Ramos (cell line): ENCODE results near the gene ALG5.

Experiments
- in situ Hi-C: fragments of 300-500 bp; cut with MboI; formaldehyde crosslinking; loops from one replicate; pipeline ENCODE4 v1.14.3; 2022; ENCODE audit warnings: low sequenced_read_pairs; ENCODE audit not compliant: unreplicated experiment

Gene ALG5

DNA sequence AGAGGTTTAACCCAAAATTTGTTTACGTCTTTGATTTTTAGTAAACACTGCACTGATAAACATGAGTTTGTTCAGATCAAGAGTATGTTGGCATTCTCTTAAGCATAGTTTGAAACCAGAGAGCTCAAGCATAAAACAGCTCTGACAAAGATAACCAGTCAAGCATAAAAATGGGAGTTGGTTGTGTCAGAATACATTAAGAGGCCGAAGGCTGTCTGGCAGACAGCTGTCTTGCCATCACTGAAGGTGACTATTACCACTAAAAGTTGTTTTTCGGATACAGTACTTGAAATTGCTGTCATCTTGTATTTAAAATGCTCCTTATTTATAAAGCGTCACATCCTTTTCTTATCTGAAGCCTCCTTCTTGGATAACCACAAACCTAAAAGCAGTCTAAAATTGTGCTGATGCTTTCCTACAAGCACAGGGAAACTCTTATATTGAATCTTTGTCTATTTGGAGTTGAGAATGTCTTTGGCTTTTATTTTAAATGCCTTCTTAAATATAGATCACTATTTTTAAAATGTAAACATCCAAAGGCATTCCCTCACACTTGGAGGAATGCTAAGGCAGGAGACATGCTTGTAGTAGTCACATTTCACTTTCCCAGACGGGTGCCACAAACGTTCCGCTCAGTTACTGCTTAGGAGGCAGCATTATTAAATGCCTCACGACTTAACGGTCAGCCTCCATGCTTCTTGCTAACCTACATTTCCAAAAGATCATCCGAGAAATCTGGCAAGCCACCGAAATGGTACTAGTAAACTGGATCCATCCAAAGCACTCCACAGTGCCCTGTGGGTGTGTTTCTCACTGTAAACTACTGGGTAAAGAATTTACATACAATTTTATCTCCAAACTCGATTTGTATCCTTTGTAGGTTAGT, 80.7 kb downstream of the ALG5 start:
- in situ Hi-C loops = no loop called here

DNA sequence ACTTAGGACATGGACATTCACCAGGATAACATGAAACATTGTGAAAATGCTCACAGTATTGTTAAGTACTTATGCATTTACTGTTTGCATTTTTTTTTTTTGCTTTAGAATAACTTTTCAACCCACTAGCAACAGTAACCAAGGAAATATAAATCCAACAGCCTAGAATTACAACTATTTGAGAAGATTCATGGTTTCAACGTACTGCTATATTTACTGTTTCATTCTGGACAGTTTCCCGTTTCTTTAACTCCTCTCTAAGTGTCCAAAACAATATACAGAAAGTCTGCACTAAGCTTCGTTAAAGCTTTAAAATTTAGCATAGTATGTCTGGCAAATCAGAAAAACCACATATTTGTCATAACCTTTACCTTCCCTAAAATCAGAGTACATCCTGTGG, 81.8 kb downstream of the ALG5 start:
- in situ Hi-C loops = no loop called here

DNA sequence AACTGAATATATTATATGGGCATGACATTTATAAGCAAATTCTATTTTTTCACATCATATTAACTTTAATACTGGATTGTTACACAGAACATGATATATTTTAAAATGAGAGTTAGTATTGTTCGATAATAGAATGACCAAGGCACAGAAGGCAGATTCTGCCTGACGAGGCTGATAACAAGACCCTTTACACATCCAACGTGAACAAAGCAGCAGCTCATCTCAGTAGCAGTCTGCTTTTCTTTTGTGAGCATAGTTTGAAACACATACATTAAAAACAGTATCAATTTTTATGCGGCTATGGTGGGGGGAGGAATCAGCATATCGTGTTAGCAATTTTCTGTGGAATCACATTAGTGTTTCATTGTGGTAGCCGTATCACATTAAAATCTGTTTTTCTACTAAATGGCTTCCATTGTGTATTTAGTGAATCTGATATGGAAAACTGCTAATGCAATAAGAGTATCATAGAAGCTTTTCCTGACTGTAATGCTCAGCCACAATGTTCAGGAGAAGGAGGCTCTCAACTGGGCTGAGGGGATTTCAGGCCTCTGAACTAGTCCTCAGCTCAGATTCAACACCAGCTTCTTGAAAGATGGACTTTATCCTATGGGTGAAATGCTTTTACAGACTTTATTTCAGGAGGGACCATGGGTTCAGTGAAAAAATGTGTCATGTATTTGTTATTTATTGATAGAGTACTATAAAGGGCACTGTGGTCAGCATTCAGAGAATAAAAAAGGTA, 83.1 kb downstream of the ALG5 start:
- in situ Hi-C loops = no loop called here

DNA sequence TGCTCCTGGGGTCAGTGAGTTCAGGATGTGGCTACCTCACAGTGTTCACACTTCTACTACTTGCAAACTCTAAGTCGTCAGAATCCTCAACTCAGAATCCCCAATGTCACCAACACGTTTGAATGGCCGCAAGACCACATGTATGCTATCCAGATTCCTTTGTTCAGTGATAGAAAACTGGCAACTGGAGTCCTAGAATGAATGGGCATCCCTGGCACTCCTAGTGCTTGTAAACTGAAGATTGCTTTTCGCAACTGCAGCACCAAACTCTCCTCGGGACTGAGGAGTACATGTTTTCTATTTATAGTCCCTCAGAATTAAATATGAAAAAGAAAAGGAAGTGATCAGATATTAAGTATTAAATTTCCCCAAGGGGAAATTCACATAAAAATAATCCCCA, 84.0 kb downstream of the ALG5 start:
- in situ Hi-C loops = no loop called here

DNA sequence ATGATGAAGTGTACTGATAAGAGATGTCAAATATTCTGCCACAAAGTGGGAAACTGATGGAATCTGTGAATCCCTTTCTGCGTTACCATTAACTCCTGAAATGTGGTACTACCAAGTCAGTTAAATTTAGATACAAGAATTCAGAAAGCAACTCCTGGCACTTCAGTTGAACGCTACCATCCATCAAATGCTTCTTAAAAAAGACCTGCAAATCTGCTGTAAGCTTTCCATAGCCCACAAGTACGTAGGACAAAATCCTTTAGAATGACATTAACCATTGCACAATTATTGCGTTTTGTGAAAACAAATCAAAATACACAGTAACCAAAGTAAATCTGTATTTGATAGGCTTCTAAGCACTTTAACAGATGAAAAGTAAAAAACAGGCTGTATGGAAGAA, 84.5 kb downstream of the ALG5 start:
- in situ Hi-C loops = no loop called here

DNA sequence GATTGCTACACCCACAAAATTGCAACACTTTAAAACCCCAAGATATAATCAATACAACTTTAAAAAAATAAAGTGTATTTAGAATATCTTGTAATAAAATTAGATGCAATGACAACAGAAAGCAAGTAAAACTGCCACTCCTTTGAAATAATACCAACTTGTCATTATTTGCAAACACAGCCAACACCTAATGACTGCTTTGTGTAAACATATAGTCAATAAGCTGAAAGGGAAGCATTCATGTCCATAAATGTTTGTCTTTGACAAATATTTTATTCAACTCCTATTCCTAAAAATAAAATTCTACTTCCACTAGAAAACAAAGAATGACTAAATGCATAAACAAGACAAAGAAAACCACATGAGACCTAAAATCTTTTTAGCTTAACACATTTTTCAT, 85.7 kb downstream of the ALG5 start:
- in situ Hi-C loops = no loop called here

DNA sequence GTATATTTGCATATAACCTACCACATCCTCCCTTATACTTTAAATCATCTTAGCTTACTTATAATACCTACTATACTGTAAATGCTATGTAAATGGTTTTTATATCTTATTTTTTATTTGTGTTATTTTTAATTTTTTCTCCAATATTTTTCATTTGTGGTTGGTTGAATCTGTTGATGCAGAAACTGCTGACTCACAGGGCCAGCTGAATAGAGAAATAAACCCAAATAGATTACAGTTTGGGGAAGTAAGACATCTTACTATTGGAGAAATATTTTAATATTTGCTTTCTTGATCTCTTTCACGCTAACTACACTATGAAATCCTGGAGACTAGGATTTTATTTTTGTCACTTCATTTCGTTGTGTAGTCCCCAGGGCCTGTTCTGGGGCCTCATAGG, 86.2 kb downstream of the ALG5 start:
- in situ Hi-C loops = no loop called here

DNA sequence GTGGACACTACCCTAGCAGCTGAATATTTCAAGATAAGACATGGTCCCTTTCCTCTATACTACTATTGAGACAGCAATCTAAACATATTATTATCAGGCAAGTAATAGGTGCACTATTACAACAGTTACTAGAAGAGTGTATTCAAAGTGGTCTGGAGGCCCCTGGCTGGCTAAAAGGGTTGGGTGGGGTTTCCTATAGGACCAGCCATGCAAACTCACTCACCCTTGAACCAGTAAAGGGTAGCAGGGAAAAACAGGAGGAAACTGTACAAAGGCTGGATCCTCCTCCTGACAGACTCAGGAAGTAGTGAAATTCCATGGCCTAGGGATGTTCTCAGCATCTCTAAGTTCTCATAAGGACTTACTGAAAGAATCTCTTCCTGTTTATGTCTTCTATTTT, 86.8 kb downstream of the ALG5 start:
- in situ Hi-C loops = no loop called here

DNA sequence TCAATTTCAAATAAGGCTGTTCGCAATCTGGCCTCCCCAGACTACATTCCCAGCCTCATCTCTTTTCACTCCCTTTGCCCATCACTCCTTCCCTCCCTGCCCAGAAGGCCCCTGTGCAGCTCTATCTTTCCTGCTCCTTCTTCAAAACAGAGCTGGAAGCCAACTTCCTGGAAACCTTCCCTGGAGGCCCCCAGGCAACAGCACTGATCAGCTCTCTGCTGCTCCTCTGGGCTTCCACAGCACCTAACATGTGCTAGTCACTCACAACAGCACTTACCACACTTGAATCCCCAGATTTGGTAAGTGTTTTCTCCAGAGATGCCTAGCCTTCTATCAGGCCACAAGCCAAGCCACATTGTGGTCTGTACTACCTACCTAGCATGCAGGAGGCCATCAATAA, 88.6 kb downstream of the ALG5 start:
- in situ Hi-C loops = no loop called here

DNA sequence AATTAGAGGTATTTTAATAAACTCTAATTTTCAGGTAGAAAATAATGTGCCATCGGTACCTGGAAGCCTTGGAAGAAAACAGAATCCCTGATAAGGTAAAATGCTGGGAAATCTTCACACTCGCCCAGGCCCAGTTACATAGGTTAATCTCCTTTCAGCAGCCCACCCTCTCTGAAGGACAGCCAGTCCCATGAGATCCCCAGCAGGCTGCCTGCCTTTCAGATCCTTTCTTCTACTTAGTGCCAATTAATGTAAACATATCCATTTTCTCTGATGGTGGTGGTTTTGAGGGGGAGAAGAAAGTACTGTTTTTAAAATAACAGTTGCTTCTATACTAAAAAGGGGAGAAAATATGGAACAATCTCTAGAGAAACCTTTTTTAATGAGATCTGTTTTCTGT, 91.3 kb downstream of the ALG5 start:
- in situ Hi-C loops = no loop called here

DNA sequence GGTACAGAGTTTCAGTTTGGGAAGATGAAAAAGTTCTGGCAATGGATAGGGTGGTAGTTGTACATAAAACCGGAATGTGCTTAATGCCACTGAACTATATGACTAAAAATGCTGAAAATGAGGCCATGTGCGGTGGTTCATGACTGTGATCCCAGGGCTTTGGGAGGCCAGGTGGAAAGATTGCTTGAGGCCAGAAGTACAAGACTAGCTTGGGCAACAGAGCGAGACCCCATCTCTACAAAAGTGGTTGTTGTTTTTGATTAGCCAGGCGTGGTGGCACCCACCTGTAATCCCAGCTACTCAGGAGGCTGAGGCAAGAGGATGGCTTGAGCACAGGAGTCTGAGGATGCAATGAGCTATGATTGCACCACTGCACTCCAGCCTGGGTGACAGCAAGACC, 91.9 kb downstream of the ALG5 start:
- in situ Hi-C loops = no loop called here

DNA sequence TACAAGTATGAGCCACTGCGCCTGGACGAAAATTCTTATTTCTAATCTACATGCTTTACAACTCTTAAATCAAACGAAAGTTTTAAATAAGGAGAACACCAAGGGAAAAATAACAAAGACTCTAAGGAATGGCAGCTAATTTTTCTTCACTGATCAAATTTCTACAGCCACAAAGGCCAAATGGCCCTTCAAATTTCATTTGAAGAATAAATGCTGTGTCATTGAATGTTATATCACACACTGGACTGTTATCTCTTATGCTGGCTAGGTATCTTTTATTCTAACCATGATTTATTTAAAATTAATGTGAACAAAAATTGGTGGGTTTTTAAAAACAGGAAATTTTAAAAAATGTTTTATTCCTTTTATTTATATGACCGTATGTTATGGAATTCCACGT, 93.2 kb downstream of the ALG5 start:
- in situ Hi-C loops = no loop called here

DNA sequence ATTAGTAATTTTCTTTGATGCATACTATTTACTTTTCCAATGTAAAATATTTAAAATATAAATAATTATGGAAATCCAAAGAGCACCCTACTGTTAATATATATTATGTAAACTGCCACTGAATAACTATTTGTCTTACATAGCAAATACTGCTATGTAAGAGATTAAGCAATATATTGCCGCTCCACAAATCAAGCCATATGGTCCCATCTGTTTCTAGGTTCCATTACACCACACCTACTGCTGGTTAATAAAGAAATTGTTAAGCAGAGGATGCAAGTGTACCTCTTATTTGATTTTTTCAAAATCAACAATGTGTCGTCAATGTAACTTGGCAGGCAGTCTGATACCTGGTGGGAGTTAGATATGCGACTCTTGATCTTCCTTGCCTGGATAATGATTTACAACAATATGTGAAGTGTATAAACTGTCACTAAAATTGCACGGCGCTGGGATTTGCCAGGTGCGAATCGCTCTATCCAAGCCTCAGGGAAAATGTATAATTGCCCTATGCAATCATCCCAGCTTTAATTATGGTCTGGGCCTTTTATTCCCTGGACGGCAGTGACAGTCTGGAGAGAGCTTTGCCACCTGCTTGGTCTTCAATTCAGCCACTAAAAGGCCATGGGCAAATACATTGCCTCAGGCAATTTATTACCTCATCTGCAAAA, 95.1 kb downstream of the ALG5 start:
- in situ Hi-C loops = no loop called here
